ENCODE measurements around the gene CD99.
"Not testable (repeated sequence)": the region's sequence is repeated elsewhere in the genome, so short reads cannot be mapped to it uniquely, and the experiment has no call there.

Gene CD99

GRCh38 chrX:2690856-2691542 lies at the start of gene CD99:
Gene CD99, plus strand, starts transcription at chrX:2691295. Its CDS starts 66 bp downstream, at chrX:2691361.
- DNase-seq = no peak

- no peak for DNase-seq
Measured at GRCh38 chrX:2642146-2642545, 48.9 kb upstream of the CD99 start.

GRCh38 chrX:2642791-2643190 lies 48.3 kb upstream of the CD99 start:
- DNase-seq = no peak

GRCh38 chrX:2643880-2644279 lies 47.2 kb upstream of the CD99 start:
- DNase-seq = no peak

- DNase-seq = no peak
Measured at GRCh38 chrX:2645563-2645962, 45.5 kb upstream of the CD99 start.

GRCh38 chrX:2647627-2648026 lies 43.5 kb upstream of the CD99 start:
- no peak for DNase-seq

GRCh38 chrX:2650037-2650436 lies 41.1 kb upstream of the CD99 start:
- no peak for DNase-seq

GRCh38 chrX:2650865-2651264 lies 40.2 kb upstream of the CD99 start:
- no peak for DNase-seq

- DNase-seq = no peak
Measured at GRCh38 chrX:2652106-2652505, 39.0 kb upstream of the CD99 start.

GRCh38 chrX:2654436-2655340 lies 36.4 kb upstream of the CD99 start:
- DNase-seq = no peak

GRCh38 chrX:2656257-2656836 lies 34.7 kb upstream of the CD99 start:
- no peak for DNase-seq

- no peak for DNase-seq
Measured at GRCh38 chrX:2657532-2658113, 33.5 kb upstream of the CD99 start.

- no peak for DNase-seq
Measured at GRCh38 chrX:2658585-2659292, 32.4 kb upstream of the CD99 start.

GRCh38 chrX:2662586-2662985 lies 28.5 kb upstream of the CD99 start:
- no peak for DNase-seq

GRCh38 chrX:2664502-2664901 lies 26.6 kb upstream of the CD99 start:
- DNase-seq = no peak

- no peak for DNase-seq
Measured at GRCh38 chrX:2665387-2666304, 25.4 kb upstream of the CD99 start.

- no peak for DNase-seq
Measured at GRCh38 chrX:2666491-2666890, 24.6 kb upstream of the CD99 start.

- no peak for DNase-seq
Measured at GRCh38 chrX:2670978-2671377, 20.1 kb upstream of the CD99 start.

- DNase-seq = no peak
Measured at GRCh38 chrX:2672084-2672483, 19.0 kb upstream of the CD99 start.

- DNase-seq = no peak
Measured at GRCh38 chrX:2673611-2674010, 17.5 kb upstream of the CD99 start.

GRCh38 chrX:2675657-2676200 lies 15.4 kb upstream of the CD99 start:
- not testable (repeated sequence) for DNase-seq
